Heart left ventricle (tissue), 13 donors: Measurements from ENCODE around the gene PTPRD.

ENCODE experiments used
- CTCF ChIP-seq, 12 donors: fragments of 200-600 bp; sonication (generic) in 4 of 12; IDR thresholded peaks; one replicate each; pipeline versions ENCODE4 v1.5.0 to v1.8.0; 2018 to 2022; ENCODE audit warnings: antibody characterized with exemption in 12 of 12, mild to moderate bottlenecking in 5 of 12
- POLR2A ChIP-seq, 2 donors: fragments of 450-650 bp; IDR thresholded peaks; one replicate each; pipeline ENCODE4 v1.6.1; 2017; ENCODE audit warnings: antibody characterized with exemption in 2 of 2, mild to moderate bottlenecking in 2 of 2, moderate library complexity in 2 of 2
- donor health status: ischemic (EF 13 %, LVEDD 7.1; RV severe dilation, severe dysfunction).
- donor health status: DM: no; HTN: yes; CAD: no.
- donor health status: DM: no; HTN: no; CAD: no.
- donor health status: ischemic (EF 25% LVEDD 6.9; RV normal size, moderate dysfunction).
- donor health status: ischemic (EF 25% LVEDD 5.7; RV mildly dilated, moderate dysfunction).
- donor health status: ischemic (EF 35%, LVEDD 5.7; RV mildly dilated, moderate dysfunction).
- donor health status: nonischemic (EF 11% LVEDD 7.7; RV severe dilation, severe dysfunction).
- donor health status: DM: yes; HTN: yes; CAD: no.
- donor health status: PGD.
- donor health status: ischemic (EF 29% LVEDD 5.4; RV normal size, mild dysfunction).
- donor health status: nonischemic (EF 23%, LVEDD 6.1; RV moderate dilation, normal function).

DNA sequence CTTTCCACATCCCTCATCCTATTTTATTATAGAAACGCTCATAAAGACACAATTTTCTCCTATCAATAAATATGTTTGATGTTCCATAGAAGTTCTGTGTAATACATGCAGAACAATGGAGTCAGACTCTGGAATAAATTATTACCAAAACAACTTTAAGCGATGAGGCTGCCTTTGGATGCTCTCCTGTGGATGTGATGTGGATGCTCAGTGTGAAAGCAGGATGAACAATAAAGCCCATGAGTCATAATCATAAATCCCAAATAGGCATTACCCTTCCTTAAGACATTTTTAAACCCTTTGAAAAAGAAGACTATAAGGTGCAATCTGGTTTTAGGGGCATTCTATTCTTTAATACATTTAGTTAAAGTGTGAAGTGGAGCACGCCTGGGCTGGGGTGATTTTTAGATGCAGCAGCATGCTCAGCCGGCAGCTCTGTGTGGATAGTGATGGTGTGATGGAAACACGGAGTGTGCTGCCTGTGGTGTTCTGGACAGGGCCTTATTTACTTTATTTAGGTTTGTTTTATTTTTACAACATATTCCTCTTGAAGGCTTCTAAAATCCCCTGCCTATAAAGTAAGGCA is 991.4 kb downstream of the PTPRD start:
- TF ChIP-seq CTCF (IDR thresholded peaks at IDR 0.05) (no peak), POLR2A (IDR thresholded peaks at IDR 0.05) (no peak)
